Coronary artery (tissue), 2 donors: Measurements from ENCODE around the gene RMND5A.
A peak's percentile ranks its signal among the peaks of the same experiment; 100 is the strongest.
"Not testable (repeated sequence)": the region's sequence is repeated elsewhere in the genome, so short reads cannot be mapped to it uniquely, and the experiment has no call there.

ENCODE experiments used
- DNase-seq: peaks from one replicate; pipeline ENCODE4 v3.0.0-alpha.2; 2017; ENCODE audit warnings: low spot score
- H3K27ac ChIP-seq, 2 donors: fragments of 200-600 bp; sonication (generic); one replicate each; pipeline ENCODE4 v1.5.1; 2016 to 2019
- H3K4me3 ChIP-seq: fragments of 200-600 bp; sonication (generic); 2 replicates; pipeline ENCODE4 v1.5.1; 2016; ENCODE audit warnings: mild to moderate bottlenecking, moderate library complexity
- TF ChIP-seq, protein P1 (sequence below): fragments of 200-600 bp; sonication (generic); IDR thresholded peaks from one replicate; pipeline ENCODE4 v1.5.1; 2019; ENCODE audit warnings: antibody characterized with exemption

RMND5A gene

DNA sequence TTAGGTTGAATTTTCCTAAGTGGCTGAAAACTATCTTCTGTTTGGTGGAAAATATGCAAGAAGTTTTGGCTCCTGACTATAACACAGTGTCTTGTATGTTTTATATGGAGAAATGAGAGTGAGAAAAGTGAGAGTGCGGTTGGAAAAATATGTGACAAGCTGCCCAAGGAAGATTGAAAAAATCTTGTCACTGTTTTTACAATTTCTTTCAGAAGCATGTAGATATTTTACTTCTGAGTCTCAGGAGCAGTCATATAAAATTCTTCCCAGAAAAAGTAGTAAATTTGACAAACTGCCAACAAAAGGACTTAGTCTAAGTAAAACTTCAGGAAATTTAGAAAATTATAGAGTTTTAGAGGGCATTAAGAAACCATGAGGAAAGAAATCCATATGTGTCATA lies 19.4 kb upstream of the RMND5A start:
- Histone ChIP-seq H3K27ac (no peak overlapping the region), H3K4me3 (no peak overlapping the region)
- TF ChIP-seq, protein P1, sequence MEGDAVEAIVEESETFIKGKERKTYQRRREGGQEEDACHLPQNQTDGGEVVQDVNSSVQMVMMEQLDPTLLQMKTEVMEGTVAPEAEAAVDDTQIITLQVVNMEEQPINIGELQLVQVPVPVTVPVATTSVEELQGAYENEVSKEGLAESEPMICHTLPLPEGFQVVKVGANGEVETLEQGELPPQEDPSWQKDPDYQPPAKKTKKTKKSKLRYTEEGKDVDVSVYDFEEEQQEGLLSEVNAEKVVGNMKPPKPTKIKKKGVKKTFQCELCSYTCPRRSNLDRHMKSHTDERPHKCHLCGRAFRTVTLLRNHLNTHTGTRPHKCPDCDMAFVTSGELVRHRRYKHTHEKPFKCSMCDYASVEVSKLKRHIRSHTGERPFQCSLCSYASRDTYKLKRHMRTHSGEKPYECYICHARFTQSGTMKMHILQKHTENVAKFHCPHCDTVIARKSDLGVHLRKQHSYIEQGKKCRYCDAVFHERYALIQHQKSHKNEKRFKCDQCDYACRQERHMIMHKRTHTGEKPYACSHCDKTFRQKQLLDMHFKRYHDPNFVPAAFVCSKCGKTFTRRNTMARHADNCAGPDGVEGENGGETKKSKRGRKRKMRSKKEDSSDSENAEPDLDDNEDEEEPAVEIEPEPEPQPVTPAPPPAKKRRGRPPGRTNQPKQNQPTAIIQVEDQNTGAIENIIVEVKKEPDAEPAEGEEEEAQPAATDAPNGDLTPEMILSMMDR: no peak
- DNase-seq: no peak

- Histone ChIP-seq H3K27ac (no peak overlapping the region), H3K4me3 (no peak overlapping the region)
- TF ChIP-seq, protein P1: no peak
- DNase-seq: no peak
These were observed 16.3 kb upstream of the RMND5A start for GRCh38 chr2:86703704-86704361.

- TF ChIP-seq, protein P1: no peak
- Histone ChIP-seq H3K4me3 (no peak overlapping the region), H3K27ac (peak overlapping the region in 1 of 2 donors; percentile 19)
- DNase-seq: no peak
These were observed 15.6 kb upstream of the RMND5A start for GRCh38 chr2:86704459-86704971.

- no peak for DNase-seq
- no peak overlapping the region for H3K4me3 ChIP-seq
- H3K27ac ChIP-seq: no peak overlapping the region
- TF ChIP-seq, protein P1: no peak
These were observed 13.9 kb upstream of the RMND5A start for GRCh38 chr2:86706220-86706619.

GRCh38 chr2:86706935-86707334 lies 13.2 kb upstream of the RMND5A start:
- TF ChIP-seq, protein P1: no peak
- Histone ChIP-seq H3K4me3 (no peak overlapping the region), H3K27ac (no peak overlapping the region)
- no peak for DNase-seq

GRCh38 chr2:86708126-86708525 lies 12.0 kb upstream of the RMND5A start:
- H3K4me3 ChIP-seq, H3K27ac ChIP-seq, DNase-seq: not testable (repeated sequence)

- H3K27ac ChIP-seq, DNase-seq, H3K4me3 ChIP-seq: not testable (repeated sequence)
These were observed 5.4 kb upstream of the RMND5A start for GRCh38 chr2:86714579-86715173.

GRCh38 chr2:86719263-86719636 lies 841 bp upstream of the RMND5A start:
- H3K27ac ChIP-seq: peak overlapping the region in 1 of 2 donors; percentile 96
- H3K4me3 ChIP-seq: peak overlapping the region; percentile 90
- DNase-seq: not testable (repeated sequence)

GRCh38 chr2:86720540-86721320 lies 639 bp downstream of the RMND5A start:
- H3K4me3 ChIP-seq: peak overlapping the region; percentile 90
- not testable (repeated sequence) for DNase-seq
- peak overlapping the region; percentile 70 to 96 for H3K27ac ChIP-seq

DNA sequence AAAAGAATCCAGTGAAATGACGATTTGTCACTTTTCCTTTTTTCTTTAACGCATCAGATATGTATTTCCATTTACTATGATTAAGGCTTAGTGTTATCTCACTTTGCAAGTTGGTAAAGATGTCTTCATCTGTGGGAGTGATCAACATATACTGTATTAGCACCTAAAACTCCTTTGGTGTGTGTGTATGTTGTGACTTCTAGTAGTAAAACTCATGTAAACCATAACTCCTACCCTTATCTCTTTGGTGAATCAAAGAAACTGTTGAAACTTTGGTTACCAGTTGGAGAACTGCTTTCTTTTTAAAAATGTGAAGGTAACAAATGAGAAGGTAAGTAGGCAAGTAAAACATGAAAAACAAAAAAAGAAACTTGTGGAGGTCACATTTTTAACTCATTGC lies 5.6 kb downstream of the RMND5A start:
- H3K4me3 ChIP-seq, H3K27ac ChIP-seq, DNase-seq: not testable (repeated sequence)

- not testable (repeated sequence) for H3K27ac ChIP-seq, H3K4me3 ChIP-seq, DNase-seq
These were observed 12.0 kb downstream of the RMND5A start for GRCh38 chr2:86732040-86732525.

- DNase-seq, H3K4me3 ChIP-seq, H3K27ac ChIP-seq: not testable (repeated sequence)
These were observed 12.7 kb downstream of the RMND5A start for GRCh38 chr2:86732837-86733236.
